Stimulated activated CD8-positive, alpha-beta memory T cell treated with anti-CD3 and anti-CD28 coated beads, Interleukin-4, amount 100 ng/mL, for 1 hour (primary cell): Measurements from ENCODE around the gene ABCC4.

Source experiments
- DNase-seq, 2 donors: peaks; one replicate each; pipeline ENCODE4 v3.0.0-alpha.2; 2020; ENCODE audit warnings: low read depth in 2 of 2, low spot score in 1 of 2

Gene ABCC4

DNA sequence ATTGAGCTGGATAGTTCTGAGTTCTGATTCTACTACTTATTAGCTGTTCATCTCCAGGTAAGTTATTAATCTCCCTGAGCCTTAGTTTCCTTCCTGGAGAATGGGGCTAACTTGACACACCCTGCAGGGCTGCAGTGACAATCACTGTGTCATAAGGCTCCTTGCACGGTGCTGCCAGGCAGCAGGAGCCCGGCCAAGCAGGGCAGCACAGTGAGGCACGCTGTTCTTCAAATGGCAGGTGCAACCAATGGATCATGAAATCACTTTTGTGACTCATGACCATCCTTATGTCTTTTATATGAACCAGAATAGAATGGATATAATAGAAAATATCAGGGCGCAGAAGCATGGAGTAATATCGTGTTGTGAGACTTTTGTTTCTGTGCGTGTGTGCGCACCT lies 242.6 kb downstream of the ABCC4 start:
- no peak for DNase-seq

DNA sequence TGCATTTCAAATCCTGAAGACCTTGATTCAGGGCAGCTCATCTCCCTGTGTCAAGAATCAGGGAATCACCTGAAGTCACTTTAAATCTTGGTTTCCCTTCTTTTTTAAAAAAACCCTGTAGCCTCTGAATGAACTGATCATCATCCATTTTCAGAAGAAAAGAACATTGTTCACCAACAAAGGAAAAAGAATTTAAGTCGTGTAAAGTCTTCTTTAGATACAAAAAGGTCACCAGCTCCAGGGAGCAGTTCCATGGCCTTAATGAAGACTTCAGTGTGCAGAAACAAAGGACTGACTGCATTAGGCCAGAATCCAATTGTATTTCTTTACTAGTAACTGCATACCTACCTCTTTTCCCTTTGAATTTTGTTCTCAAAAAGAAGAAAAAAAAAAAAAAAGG lies 245.0 kb downstream of the ABCC4 start:
- no peak for DNase-seq

DNA sequence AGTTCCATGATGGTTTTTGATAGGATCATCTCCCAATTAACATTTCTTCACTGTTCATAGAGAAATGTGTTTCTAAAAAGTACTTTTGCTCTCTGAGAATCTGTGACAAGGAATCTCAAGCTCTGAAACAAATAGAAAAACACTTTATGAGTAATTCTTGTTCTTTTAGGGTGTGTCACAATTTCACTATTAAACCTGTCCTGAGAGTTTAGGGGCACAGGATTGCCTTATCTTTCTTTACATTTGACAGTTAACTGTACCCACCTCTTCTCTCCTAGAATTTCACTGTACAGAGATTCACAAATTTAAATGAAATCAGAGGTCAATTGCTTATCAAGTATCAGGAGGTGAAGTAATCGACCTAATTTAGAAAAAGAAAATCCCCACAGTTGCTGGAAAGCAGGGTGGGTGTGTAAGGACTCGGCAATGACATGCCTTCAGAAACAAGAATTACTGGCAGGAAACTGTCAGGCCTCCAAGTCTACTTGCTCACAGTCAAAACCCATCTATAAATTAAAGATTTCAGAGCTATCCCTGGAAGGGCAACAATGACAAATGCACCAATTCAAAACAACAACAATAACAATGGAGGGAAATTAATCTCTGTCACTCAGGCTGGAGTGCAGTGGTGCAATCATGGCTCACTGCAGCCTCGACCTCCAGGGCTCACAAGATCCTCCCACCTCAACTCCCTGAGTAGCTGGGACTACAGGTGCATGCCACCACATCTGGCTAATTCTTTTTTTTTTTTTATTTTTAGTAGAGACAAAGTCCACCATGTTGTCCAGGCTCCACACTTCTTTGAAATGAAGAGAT lies 250.2 kb downstream of the ABCC4 start:
- no peak for DNase-seq

DNA sequence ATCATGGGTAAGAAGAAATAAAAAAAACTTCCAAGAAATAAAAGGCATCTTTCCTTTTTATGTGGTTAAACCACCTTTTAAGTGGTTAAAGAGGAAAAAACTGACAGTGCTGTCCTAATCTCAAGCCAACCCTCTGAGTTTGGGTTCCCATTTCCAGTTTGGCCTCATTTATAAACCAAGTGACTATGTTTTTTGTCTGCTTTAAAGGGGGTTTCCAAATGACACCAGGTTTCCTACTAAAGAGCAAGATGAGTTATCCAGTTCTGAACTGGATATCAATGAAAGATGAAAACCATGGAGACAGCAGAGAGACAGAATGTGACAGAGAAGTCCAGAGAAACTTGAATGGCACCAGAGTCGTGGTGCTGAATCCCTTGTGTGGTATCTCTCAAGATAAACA lies 251.5 kb downstream of the ABCC4 start:
- no peak for DNase-seq

DNA sequence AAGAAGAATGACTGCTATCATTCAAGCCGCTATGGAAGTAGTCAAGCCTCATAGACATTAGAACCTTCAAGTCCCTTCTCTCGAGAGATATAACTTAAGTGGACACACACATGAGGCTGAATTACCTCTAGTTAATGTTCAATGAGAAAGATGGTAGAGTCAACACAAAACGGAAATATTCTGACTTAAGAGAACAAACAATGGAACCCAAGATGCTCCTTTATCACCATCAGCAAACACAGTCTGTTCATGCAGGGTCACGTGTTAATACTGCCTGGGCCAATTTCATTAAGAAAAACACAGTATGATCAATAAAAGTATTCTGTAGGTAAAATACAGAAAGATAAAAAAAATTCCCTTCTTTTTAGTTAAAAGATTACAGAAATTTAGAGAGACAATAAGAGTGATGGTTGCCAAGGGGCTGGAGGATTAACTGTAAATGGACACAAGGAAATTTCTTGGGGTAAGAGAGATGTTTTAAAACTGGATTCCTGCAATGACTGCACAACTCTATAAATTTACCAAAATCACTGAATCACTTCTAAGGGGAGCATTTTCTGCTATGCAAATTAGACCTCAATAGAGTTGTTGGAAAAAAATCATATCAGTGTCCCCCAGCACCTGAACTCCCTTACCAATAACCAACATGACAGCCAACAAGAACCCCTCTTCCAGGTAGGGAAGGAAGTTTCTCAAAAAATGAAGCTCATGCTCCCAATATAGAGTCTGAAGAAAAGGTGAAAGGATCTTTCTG lies 256.6 kb downstream of the ABCC4 start:
- DNase-seq: no peak

DNA sequence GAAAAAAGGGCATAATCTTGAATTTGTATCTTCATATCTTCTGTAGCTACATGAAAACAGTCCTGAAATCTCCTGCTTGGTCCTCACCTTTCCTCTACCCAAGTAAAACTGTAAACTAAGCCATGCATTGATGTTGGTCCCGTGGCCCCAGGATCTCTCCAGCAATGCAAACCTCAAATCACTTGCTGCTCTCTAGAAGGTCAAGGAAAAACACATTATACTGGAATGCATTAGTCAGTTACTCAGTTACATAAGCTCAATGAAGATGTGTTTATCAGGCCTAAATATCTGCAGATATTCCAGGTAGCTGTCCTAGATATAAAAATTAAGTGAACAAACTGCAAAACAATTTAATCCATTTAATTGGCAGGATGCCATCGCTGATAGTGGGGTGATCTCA lies 261.8 kb downstream of the ABCC4 start:
- no peak for DNase-seq

DNA sequence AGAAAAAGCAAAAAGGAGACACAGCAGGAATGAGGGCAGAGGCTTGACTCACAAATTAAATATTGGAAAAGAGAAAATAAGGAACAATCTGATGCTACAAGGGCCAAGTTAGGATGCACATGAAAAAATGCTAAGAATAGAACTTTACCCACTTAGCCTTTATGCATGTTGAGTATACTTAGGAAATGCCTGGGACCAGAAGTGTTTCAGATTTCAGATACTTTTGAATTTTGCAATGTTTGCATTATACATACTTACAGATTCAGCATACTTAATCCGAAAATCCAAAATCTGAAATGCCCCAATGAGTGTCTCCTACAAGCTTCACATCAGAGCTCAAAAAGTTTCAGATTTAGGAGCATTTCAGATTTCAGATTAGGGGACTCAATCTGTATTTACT lies 262.3 kb downstream of the ABCC4 start:
- DNase-seq: no peak

DNA sequence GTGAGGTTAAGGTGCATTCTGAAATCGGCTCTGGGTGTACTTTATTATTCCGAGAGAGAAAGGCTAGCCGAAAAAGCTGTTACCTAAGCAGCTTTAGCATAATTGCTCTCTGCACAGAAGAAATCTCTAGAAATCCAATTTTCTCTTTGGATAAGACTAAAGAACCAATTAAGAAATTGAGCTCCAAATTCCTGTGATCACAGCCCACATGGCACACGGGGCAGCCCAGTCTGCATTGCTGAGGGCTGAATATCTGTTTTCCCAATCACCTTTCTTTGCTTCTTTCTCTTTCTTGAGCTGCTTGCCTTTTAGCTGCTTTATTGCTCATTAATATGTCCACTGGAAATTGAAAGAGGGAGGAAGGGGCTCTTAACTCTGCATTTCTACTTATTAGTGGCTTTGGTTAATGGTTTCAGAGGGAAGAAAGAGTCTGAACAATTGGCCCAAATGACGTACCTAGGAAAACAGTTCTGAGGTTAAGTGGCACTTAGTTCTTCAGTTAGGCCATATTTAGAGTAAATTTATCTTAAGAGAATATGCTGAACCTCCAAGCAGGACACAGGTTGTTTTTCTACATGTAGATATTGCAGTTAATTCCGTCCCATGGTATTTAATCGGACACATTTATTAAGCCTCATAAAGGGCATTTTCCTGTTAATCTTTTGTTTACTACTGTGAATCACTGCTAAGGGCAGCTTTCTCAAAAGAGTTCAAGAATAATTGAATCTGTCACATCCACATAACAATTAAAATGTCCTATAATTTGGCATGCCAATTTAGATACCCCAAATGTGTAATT lies 265.7 kb downstream of the ABCC4 start:
- DNase-seq: no peak

DNA sequence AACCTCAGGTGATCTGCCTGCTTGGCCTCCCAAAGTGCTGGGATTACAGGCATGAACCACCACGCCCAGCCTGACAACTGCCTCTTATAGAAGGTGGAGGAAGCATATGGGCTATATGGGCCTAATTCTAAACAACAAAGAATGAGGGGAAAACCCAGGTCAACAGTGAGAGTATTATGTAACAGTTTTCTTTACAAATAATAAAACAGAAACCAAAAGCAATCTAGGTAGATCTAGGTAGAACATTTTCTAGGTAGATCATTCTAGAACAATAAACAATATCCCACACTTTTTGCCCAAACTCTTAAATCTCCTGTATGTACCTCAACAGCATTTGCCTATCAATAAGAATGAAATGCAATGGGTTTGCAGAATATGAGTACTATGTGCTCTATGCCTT lies 267.4 kb downstream of the ABCC4 start:
- DNase-seq: no peak

DNA sequence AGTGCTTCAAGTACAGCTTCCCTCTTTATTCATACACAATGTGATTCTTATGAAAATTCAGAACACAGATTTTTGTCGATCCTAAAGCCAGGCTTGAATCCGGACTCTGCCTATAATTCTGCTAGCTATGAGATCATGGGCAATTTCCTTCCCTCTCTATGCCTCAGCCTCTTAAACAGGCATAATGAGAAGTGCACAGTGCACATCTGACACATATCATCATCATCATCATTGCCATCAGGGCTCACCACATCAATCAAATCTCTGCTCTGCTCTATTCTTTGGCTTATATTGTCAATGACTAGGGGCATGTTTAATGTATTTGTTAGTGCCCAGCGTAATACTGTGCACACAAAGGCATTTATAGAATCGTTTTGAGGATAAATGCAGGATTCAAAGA lies 269.1 kb downstream of the ABCC4 start:
- DNase-seq: no peak

DNA sequence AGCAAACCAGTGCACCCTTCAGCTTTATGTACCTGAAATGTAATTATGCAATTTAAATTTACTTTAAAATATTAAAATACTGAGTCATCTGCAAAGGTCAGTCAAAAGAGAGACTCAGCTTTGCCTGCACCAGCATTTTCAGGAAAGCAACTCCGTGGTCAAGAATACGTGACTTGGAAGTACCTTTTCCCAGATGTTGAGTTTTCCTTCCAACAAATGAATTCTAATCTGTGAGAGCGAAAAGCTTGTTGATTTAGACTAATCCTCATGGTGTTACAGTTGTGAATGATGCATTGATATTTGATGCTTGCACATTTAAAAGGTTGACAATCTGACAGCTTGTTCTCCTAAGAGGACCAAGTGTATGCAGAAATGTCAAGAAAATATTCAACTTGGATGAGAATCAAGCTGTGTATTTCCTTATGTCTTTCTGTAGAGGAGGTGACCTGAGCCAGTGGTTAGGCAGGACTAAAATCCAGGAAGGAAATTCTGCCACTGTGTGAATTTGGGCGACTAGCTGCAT lies 270.4 kb downstream of the ABCC4 start:
- DNase-seq: no peak

DNA sequence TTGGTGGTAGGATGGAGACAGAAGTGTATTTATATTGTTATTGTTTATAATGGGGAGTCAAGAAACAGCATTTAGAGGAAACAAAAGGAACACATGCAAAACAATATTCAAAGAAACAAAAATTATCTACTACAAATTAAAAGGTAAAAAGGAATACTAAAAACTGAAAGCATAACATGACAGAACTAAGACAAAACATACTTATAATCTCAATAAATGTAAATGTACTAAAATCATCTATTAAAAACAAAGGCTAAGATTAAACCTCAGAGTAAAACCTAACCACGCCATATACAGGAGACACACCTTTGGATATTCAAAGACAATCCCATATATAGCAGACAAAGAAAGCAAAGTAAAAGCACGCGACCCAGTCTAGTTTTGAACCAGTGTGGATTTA lies 273.6 kb downstream of the ABCC4 start:
- DNase-seq: no peak

DNA sequence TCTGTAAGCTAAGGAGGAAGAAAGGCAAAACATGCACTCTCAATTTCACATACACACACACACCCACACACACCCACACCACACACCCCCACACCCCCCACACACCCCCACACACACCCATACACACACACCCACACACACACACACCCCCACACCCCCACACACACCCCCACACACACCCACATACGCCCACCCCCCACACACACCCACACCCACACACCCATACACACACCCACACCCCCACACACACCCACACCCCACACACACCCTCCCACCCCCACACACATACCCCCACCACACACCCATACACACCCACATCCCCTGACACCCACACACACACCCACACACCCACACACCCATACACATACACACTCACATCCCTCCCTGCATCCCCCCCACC lies 276.1 kb downstream of the ABCC4 start:
- DNase-seq: no peak

DNA sequence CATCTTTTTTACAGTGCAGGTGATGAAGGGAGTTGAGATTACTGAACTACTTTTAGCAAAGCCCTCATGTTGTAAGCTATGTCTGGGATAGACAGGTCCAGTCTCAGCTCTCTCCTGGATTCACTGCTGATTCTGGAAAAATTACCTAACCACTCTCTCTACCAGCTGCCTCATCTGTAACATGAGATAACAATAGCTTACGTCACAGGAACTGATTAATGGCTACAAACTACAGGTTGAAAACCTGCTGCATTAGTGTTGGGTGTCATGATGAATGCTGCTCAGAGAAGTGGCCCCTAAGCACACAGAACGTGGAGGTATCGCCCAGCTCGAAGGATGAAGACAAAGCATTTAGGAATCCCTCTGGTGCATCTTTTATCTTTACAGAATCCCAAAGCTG lies 277.8 kb downstream of the ABCC4 start:
- DNase-seq: no peak

DNA sequence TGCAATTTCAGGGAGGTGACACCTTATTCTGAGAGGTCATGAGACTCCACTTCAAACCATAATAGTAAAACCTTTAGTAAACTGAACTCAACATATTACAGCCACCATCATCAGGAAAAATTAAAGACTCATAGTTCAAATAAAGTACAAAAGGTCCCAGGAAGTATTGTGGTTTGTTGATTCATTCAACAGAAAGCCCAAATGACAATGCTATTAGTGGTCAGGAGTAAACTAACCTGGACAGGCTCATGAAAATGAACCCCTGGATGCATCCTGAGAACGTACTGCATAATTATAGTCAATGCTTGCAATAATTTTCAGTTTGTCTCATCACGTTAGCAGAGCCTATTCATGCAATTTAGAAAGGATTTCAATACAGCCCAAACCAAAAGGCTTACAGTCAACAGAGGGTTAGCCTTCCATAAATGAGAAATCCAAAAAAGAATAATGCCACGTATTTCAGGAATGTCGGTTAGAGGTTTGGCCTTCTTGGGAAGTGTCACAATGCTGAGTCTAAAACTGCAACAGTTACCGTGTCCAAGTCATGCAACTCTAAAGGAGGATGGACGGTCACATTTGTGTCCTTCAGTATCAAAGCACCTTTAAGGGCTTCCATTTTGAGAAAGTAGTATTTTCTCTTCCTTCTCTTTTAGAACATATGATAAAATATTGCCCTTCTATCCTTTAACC lies 280.8 kb downstream of the ABCC4 start:
- no peak for DNase-seq

DNA sequence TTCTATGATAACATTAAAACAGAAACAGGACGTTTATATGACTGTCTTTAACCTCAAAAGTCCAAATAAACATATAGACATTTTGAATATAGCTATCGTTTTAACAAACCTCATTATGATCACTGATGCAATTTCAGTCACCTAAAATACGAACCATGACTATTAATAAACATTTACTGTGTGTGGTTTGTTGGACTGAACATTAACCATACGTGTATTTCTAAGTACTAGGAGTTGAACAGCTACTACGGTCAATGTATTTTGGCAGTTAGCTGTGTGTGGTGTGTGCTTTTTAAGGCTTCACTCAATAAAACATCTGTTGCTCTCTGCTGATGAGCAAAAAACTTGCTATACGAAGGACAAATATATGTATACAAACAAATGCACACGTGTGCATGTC lies 281.4 kb downstream of the ABCC4 start:
- no peak for DNase-seq

DNA sequence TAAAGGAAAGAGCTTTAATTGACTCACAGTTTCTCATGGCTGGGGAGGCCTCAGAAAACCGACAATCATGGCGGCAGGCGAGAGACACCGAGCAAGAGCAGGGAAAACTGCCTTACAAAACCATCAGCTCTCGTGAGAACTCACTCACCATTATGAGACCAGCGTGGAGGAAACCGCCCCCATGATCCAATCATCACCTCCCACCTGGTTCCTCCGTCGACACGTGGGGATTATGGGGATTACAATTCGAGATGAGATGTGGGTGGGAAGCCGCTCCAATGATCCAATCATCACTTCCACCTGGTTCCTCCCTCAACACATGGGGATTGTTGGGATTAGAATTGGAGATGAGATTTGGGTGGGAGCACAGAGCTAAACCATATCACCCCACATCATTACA lies 293.9 kb downstream of the ABCC4 start:
- DNase-seq: no peak

DNA sequence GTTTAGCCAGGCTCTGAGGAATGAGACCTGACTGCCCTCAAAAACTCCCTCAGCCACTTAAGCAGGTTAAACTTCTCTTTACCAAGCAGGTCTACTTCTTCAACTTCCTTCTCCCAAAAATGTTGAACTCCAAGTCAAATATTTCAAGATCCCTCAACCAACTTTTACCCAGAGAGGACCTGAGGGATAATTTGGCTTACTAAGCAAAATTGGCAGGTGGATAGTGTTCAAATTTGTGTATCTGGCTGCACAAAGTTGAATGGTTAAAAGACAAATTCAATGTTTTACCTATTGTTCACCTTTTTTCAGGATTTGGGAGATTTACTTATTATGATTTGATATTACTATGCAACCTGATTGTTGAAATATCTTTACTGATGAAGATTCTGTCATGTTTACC lies 296.0 kb downstream of the ABCC4 start:
- no peak for DNase-seq

DNA sequence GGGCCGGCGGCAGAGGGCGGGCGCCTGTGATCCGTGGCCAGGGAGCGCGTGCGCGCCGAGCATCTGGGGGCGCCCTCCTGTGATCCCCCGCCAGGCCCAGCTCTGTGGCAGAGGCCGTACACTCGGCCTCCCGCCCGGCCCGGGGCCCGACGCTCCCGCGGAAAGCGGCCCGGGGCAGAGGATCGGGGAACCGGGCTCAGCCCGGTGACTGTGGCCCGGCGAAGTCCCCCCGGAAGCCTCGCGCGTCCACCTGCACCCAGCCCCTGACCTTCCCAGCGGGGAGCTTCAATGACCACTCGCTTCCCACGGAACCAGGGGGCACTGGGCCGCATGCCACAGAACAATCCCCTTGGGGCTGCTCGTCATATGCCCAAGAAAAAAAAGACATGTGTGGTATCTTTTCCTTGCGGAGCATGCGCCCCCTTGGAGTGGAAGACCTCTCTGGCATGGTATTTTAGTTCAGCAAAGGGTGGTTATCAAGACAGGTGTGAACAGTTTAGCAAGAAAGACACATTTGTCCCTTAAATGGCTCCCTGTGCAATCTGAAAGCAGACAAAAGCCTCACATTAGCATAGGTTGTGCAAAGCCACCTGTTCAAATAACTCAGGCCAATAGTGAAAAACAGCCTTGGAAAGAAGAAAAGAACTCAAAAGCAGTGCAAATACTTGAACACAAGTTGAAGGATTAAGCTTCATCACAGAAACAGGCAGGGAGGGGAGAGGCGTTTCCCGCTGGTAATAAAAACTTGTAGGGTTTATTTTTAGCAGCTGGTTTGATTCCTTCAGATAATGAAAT lies 298.0 kb downstream of the ABCC4 start:
- no peak for DNase-seq

DNA sequence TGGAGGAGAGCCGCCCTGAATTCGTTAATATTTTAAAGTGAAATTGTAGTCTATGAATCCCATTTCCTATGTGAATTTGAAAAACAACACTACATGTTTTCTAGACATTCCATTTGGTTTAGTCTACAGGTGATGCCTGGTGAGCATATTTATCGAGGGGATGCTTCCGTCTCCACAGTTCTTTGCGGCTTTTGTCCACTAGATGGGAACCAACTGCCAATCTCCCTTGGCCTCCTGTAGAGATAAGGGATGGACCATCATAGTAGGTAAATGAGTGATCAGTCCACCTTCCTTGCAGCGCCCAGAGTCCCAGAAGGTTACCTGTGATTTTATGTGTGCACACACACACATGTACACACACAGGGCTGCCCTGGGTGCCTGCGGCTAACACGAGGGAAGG lies 299.1 kb downstream of the ABCC4 start:
- no peak for DNase-seq
